ENCODE data around the gene BMPR2.

DNA sequence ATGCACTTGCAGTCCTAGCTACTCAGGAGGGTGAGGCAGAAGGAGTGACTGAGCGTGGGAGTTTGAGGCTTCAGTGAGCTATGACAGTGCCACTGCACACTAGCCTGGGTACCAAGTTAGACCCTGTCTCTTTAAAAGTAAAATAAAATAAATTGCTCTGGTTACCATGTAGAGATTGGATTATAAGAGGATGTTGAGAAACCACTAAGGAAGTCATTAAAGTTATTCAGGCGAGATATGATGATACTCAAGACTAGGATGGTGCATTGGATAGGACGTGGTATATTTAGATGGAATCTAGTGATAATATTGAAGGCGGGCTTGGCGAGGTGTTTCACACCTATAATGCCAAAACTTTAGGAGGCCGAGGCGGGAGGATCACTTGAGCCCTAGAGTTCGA, 50.6 kb downstream of the BMPR2 start:
- TF ChIP-seq POLR2A (IDR thresholded peaks at IDR 0.05), result no peak
- TF ChIP-seq, protein P1, sequence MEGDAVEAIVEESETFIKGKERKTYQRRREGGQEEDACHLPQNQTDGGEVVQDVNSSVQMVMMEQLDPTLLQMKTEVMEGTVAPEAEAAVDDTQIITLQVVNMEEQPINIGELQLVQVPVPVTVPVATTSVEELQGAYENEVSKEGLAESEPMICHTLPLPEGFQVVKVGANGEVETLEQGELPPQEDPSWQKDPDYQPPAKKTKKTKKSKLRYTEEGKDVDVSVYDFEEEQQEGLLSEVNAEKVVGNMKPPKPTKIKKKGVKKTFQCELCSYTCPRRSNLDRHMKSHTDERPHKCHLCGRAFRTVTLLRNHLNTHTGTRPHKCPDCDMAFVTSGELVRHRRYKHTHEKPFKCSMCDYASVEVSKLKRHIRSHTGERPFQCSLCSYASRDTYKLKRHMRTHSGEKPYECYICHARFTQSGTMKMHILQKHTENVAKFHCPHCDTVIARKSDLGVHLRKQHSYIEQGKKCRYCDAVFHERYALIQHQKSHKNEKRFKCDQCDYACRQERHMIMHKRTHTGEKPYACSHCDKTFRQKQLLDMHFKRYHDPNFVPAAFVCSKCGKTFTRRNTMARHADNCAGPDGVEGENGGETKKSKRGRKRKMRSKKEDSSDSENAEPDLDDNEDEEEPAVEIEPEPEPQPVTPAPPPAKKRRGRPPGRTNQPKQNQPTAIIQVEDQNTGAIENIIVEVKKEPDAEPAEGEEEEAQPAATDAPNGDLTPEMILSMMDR (IDR thresholded peaks at IDR 0.05), result no peak

Data from testis (tissue), 2 donors.